Measurements from ENCODE around the gene CTAG2.

GRCh38 chrX:154655786-154656185, 2.4 kb upstream of the CTAG2 start:
- no peak for TF ChIP-seq CTCF (IDR thresholded peaks at IDR 0.05 in 2 of 3, conservative IDR thresholded peaks at IDR 0.05 in 1 of 3; ENCODE audit: control insufficient read depth in 2 of 3, extremely low read depth in 1 of 3, insufficient read depth in 1 of 3, low read depth in 3 of 3, low read length in 3 of 3)
- no peak for TF ChIP-seq MTA3 (IDR thresholded peaks at IDR 0.05; ENCODE audit: borderline replicate concordance, low read length)
- no peak for TF ChIP-seq NR2F1 (conservative IDR thresholded peaks at IDR 0.05)
- no peak for TF ChIP-seq STAT1 (conservative IDR thresholded peaks at IDR 0.05)
- TF ChIP-seq CHD2 (IDR thresholded peaks at IDR 0.05; ENCODE audit: borderline replicate concordance, low read depth, low read length), result no peak
- TF ChIP-seq NFIC (IDR thresholded peaks at IDR 0.05; ENCODE audit: low read depth, low read length), result no peak
- TF ChIP-seq SUZ12 (IDR thresholded peaks at IDR 0.05; ENCODE audit: unreplicated experiment), result no peak
- no peak for TF ChIP-seq EP300 (IDR thresholded peaks at IDR 0.05; ENCODE audit: borderline replicate concordance in 1 of 2, control insufficient read depth in 1 of 2, low read depth in 2 of 2, low read length in 2 of 2)
- TF ChIP-seq RAD21 (IDR thresholded peaks at IDR 0.05; ENCODE audit: insufficient read depth, low read depth, low read length), result no peak
- TF ChIP-seq POLR2A (IDR thresholded peaks at IDR 0.05; ENCODE audit: low read depth, low read length), result no peak
